ENCODE results near the gene RHEX.

GRCh38 chr1:206059355-206059915, 6.5 kb downstream of the RHEX start:
- TF ChIP-seq CTCF (IDR thresholded peaks at IDR 0.05; ENCODE audit: low read depth, low read length) (no peak), EZH2phosphoT487 (IDR thresholded peaks at IDR 0.05; ENCODE audit: low read depth) (no peak)

All from OCI-LY3 (cell line).